Epidermal melanocyte (primary cell): ENCODE results near the gene PRR19.

ENCODE experiments used
- DNase-seq: peaks from one replicate; pipeline ENCODE4 v3.0.0; 2011; ENCODE audit warnings: low spot score; ENCODE audit not compliant: insufficient read length

PRR19 gene

DNA sequence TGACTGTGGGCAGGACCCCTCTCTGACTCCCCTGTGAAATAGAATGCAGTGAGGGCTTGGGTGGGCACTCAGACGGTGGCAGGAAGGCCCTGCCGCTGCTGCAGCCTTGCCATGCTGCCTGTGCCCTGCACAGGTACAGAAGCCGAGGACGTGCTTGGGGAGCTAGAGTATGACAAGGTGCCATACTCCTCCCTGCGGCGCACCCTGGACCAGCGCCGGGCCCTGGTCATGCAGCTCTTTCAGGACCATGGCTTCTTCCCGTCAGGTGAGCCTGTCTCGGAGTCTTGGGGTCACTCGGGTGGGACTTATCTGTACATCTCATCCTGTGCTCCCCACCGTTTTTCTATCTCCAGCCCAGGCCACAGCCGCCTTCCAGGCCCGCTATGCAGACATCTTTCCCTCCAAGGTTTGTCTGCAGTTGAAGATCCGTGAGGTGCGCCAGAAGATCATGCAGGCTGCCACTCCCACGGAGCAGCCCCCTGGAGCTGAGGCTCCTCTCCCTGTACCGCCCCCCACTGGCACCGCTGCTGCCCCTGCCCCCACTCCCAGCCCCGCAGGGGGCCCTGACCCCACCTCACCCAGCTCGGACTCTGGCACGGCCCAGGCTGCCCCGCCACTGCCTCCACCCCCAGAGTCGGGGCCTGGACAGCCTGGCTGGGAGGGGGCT, 7.3 kb upstream of the PRR19 start:
- DNase-seq: no peak

- no peak for DNase-seq
Observed at GRCh38 chr19:42295342-42295741, 6.6 kb upstream of the PRR19 start.

DNA sequence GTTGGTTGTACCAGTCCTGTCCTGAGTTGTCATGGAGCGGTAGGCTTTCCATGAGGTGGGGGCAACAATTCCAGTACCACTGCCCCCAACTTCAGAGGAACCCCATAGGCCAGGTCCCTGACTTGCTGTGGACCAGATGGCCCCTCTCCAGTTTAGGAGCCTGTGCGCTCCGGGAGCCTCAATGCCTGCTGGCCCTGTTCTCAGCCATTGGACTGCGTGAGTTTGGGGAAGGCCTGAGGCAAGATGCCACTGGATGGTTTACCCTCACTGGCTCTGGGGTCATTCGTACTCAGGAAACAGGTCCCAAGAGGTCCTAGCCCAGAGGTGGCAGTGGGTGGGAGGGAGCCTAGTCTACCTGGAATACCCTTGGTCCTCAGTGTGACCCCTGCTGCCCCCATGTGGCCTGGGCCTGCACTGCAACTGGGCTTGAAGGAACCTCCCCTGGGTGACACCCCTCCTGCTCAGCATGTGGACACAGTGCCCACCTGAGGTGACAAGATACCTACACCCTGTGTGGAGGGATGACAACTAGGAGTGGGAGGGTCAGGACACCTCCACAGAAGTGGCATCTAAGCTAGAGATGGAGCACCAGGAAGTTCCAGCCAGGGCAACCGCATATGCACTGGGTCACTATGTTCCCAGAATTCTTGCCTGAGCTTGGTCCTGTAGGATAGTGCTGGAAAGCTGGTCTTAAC, 6.0 kb upstream of the PRR19 start:
- DNase-seq: peak; percentile 74

DNA sequence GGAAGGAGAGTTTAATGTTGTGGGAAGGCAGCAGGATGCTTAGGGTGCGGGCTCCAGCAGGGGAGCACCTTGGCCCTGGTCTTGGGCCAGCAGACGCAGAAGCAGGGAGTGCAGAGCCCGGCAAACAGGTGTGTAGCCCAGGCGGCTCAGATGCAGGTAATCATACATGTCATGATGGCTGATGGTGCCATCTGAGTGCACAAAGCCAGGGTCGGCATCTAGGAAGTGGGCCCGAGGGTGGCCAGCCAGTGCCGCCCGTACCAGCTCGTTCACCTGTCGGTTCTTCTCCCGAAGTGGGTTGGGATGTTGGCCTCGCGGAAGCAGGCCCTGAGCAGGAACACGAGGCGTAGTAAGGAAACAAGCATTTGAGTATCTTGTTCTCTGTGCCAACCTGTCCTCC, 4.9 kb upstream of the PRR19 start:
- no peak for DNase-seq

DNA sequence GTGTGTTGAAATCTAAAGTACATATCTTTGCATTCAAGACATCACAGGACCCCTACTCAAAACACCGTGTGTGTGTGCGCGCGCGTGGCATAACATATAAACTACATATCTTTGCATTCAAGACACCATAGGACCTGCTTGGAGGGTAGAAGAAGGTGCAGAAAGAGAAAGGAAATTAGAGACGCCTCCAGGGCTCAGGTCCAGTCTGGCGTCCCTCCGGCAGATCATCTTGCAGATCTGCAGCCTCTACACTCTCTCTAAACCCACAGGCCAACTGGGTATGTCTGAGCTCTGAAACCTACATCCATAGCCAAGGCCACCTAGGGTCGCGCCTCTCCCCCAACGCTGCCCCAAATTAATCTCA, 1.2 kb downstream of the PRR19 start:
- DNase-seq: no peak

- no peak for DNase-seq
Observed at GRCh38 chr19:42303876-42304275, 1.9 kb downstream of the PRR19 start.

DNA sequence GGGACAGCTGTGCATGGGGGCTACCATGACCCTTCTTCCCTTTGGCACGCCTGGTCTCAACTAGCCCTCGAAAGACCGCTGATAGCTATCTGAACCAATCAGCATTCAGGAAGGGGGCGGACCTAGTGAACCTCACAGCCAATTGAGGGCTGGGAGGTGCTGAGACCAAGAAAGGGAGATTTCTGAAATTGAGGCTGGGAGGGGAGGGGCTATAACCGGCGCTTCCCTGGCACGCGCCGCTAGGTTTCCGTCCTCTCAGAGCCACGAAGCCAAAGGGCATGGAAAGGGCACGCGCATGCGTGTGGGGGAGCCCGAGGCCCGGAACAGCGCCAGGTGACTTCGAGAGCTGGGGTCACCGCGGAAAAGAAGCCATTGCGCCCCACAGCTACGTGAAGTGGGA, 4.7 kb downstream of the PRR19 start:
- no peak for DNase-seq

DNA sequence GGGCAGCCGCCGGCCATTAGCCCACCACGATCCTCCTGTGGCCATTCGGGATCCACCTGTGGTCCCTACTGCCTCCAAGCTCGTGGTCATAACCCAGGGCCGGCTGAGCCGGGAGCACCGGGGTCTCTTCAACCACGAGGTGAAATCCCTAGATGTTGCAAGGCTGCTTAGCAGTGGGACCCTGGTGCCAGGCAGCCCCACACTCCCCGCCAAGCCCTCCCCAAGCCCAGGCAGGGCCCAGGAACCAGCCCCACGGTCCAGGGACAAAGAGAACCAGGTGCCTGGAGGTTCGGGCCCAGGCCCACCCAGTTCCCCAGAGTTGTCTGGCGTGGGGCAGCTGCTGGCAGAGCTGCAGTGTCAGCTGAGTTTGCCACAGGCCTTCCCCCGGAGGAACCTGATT, 7.8 kb downstream of the PRR19 start:
- no peak for DNase-seq

DNA sequence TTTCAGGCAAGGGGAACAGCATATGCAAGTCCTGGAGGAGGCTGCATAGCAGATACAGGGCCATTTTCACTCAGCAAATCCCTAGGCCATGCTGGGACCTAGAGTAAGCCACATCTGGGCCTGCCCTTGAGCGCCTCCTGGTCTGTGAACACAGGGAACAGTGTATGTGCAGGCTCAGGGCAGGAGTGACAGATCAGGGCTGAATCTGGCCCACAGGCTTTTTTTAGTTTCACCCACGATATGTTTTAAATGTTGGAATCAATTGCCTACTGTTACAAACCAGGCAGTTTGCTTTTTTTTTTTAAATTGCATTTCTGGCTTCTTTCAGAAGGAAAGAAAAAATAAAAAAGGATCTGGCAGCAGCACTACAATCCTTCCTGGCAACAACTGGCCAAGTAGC, 9.7 kb downstream of the PRR19 start:
- DNase-seq: peak; percentile 96

DNA sequence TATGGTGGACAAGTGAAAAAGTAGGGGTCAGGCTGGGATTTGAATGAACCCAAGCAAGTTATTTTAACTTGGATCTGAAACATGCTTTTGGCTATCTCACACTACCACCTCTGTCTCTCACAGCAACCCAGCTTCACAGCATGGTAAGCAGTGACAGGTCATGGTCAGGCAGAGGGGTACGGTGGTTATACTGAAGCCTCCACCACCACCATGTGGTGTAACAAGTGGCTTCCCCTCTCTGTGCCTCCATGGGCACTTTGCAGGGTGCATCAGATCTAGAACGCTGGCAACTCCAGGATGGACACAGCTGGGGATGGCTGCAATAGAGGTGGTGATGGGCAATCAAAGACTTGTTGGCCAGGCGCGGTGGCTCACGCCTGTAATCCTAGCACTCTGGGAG, 10.4 kb downstream of the PRR19 start:
- DNase-seq: no peak

DNA sequence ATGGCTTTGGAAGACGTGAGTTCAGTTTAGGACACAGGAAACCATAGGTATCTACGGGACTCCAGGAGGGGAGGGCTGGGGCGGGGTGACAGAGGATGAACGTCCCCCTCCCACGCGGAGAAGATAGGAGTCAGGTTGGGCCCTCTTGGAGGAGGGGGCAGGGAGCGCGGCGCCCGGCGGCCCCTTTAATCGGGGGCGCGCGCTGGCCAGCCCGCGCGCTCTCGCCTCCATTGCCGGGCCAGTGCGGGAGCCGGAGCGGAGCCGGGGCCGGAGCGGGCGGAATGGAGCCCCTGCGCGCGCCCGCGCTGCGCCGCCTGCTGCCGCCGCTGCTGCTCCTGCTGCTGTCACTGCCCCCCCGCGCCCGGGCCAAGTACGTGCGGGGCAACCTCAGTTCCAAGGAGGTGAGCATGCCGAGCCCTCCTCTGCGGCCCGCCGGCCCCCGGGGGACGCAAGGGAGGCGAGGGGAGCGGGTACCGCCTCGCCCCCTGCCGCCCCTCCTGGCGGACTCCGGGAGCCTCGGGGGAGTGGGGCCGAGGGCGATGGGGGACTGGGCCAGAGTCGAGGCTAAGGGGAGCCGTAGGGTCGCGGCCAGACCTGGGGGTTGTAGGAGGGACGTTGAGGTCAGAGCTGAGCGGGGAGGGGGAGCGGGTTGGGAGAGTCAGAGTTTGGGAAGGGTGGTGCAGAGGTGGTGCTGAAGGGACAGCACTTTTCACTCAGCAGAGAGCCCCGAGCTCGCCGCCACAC, 11.3 kb downstream of the PRR19 start, which contains the start of gene TMEM145:
Gene TMEM145, plus strand, starts transcription at position 214 of the 744 bp plus-strand sequence. Its CDS starts 68 bp downstream, at position 282.
- peak; percentile 74 for DNase-seq

- DNase-seq: no peak
Observed at GRCh38 chr19:42313840-42314755, 12.2 kb downstream of the PRR19 start.

- no peak for DNase-seq
Observed at GRCh38 chr19:42315024-42315423, 13.1 kb downstream of the PRR19 start.

DNA sequence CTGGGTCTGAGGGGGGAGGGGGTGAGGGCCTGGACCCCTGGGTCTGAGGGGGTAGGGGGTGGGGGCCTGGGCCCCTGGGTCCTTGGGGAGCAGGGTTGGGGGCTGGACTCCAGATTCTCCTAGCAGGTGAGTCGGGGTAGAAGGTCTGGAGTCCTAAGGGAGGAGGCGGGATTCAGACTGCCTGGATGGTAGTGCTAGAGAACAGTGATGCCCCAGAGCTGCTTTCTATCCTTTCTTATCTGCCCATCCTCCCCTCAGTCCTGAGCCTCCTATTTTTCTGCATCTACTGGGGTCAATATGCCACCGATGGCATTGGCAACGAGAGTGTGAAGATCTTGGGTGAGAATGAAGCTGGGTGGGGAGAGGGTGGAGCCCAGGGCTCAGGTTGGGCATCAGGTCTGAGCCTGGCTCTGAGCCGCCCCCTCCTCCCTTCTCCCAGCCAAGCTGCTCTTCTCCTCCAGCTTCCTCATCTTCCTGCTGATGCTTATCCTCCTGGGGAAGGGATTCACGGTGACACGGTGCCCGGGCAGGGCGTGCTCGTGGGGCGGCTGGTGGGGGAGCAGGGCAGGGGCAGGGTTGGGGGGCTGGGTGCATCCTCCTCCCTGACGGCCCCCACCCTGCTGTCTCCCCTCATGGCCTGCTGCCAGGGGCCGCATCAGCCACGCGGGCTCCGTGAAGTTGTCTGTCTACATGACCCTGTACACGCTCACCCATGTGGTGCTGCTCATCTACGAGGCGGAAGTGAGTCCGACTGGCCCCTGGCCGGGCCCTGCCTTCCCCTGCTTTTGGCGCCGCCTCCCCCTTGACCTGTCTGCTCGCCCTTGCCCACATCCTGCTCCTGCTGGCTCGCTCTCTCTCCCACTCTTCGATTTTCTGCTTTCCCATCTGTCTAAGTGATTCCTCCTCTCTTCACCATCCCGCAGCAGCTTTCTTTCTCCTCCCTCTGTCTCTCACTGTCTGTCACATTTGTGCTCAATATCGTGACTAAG, 14.6 kb downstream of the PRR19 start:
- DNase-seq: no peak

- no peak for DNase-seq
Observed at GRCh38 chr19:42317535-42317934, 15.6 kb downstream of the PRR19 start.

GRCh38 chr19:42322305-42322704, 20.4 kb downstream of the PRR19 start:
- DNase-seq: no peak

DNA sequence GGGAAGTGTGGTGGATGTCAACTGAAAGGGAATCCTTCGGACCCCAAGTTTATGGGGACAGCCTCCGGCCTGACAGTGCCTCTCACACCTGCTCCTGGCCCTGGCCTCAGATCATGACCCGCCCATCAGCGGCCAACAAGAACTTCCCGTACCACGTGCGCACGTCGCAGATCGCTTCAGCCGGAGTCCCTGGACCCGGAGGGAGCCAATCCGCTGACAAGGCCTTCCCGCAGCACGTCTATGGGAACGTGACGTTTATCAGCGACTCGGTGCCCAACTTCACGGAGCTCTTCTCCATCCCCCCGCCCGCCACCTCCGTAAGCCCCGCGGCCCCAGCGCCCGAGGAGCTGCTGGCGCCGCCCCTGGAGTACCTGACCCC, 21.5 kb downstream of the PRR19 start:
- DNase-seq: no peak

GRCh38 chr19:42323852-42324654, 22.1 kb downstream of the PRR19 start:
- no peak for DNase-seq

GRCh38 chr19:42324655-42325307, 22.8 kb downstream of the PRR19 start:
- no peak for DNase-seq
